Glutamatergic neuron (in vitro differentiated cells): Measurements from ENCODE around the gene CLEC16A. TPM values are rescaled to one million over a fixed set of nuclear protein-coding genes. Genes with fewer than 3 reads are reported as not detected.

Experiments
- DNase-seq: peaks from one replicate; pipeline ENCODE4 v3.0.0; 2022
- H3K27ac Mint-ChIP-seq: one replicate; pipeline ENCODE4 v1.8.0; 2020; ENCODE audit warnings: mild to moderate bottlenecking, mixed read lengths, inconsistent platforms; ENCODE audit not compliant: unreplicated experiment
- H3K27me3 Mint-ChIP-seq: one replicate; pipeline ENCODE4 v1.8.0; 2020; ENCODE audit warnings: mild to moderate bottlenecking, moderate library complexity, mixed read lengths, inconsistent platforms; ENCODE audit not compliant: unreplicated experiment
- H3K36me3 Mint-ChIP-seq: one replicate; pipeline ENCODE4 v1.8.0; 2020; ENCODE audit warnings: mild to moderate bottlenecking, mixed read lengths, inconsistent platforms; ENCODE audit not compliant: unreplicated experiment
- H3K4me1 Mint-ChIP-seq: one replicate; pipeline ENCODE4 v1.8.0; 2020; ENCODE audit warnings: mild to moderate bottlenecking, low read depth, mixed read lengths, inconsistent platforms; ENCODE audit not compliant: unreplicated experiment
- H3K4me3 Mint-ChIP-seq: one replicate; pipeline ENCODE4 v1.8.0; 2020; ENCODE audit warnings: mild to moderate bottlenecking, mixed read lengths, inconsistent platforms; ENCODE audit not compliant: unreplicated experiment
- H3K9me3 Mint-ChIP-seq: one replicate; pipeline ENCODE4 v1.8.0; 2020; ENCODE audit warnings: mild to moderate bottlenecking, moderate library complexity, mixed read lengths, inconsistent platforms; ENCODE audit not compliant: unreplicated experiment
- total RNA-seq: library from RNA; stranded (reverse); fragmentation: NEBNext Ultra II Directional; extraction: Animal tissue kit (Norgen Biotek cat#: 25700); gene quantifications from one replicate; pipeline ENCODE4 v1.2.1, GENCODE V29; 2021; ENCODE audit not compliant: unreplicated experiment
- TF ChIP-seq, protein P1 (sequence below): fragments of 200-600 bp; sonication (generic); IDR thresholded peaks from one replicate; pipeline ENCODE4 v1.5.0; 2021; ENCODE audit not compliant: partially characterized antibody, unreplicated experiment

Gene CLEC16A
- total RNA-seq, 1 donor from 2014 or later = 43.0 TPM

GRCh38 chr16:11203111-11203623 is 258.8 kb downstream of the CLEC16A start:
- DNase-seq = no peak
- Mint-ChIP-seq H3K27ac (no peak overlapping the region), H3K36me3 (no peaks in the 10 kb centered on the region), H3K9me3 (peaks cover 3% of the 10 kb centered on the region), H3K4me1 (peaks cover 39% of the 10 kb centered on the region), H3K27me3 (peaks cover 13% of the 10 kb centered on the region), H3K4me3 (no peak overlapping the region)
- TF ChIP-seq, protein P1, sequence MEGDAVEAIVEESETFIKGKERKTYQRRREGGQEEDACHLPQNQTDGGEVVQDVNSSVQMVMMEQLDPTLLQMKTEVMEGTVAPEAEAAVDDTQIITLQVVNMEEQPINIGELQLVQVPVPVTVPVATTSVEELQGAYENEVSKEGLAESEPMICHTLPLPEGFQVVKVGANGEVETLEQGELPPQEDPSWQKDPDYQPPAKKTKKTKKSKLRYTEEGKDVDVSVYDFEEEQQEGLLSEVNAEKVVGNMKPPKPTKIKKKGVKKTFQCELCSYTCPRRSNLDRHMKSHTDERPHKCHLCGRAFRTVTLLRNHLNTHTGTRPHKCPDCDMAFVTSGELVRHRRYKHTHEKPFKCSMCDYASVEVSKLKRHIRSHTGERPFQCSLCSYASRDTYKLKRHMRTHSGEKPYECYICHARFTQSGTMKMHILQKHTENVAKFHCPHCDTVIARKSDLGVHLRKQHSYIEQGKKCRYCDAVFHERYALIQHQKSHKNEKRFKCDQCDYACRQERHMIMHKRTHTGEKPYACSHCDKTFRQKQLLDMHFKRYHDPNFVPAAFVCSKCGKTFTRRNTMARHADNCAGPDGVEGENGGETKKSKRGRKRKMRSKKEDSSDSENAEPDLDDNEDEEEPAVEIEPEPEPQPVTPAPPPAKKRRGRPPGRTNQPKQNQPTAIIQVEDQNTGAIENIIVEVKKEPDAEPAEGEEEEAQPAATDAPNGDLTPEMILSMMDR = no peak

GRCh38 chr16:11204513-11205047 is 260.2 kb downstream of the CLEC16A start:
- peaks cover 9% of the 10 kb centered on the region for H3K27me3 Mint-ChIP-seq
- H3K4me1 Mint-ChIP-seq = peaks cover 34% of the 10 kb centered on the region
- TF ChIP-seq, protein P1 = no peak
- no peak overlapping the region for H3K27ac Mint-ChIP-seq
- no peaks in the 10 kb centered on the region for H3K36me3 Mint-ChIP-seq
- DNase-seq = no peak
- H3K4me3 Mint-ChIP-seq = no peak overlapping the region
- H3K9me3 Mint-ChIP-seq = peaks cover 4% of the 10 kb centered on the region

DNA sequence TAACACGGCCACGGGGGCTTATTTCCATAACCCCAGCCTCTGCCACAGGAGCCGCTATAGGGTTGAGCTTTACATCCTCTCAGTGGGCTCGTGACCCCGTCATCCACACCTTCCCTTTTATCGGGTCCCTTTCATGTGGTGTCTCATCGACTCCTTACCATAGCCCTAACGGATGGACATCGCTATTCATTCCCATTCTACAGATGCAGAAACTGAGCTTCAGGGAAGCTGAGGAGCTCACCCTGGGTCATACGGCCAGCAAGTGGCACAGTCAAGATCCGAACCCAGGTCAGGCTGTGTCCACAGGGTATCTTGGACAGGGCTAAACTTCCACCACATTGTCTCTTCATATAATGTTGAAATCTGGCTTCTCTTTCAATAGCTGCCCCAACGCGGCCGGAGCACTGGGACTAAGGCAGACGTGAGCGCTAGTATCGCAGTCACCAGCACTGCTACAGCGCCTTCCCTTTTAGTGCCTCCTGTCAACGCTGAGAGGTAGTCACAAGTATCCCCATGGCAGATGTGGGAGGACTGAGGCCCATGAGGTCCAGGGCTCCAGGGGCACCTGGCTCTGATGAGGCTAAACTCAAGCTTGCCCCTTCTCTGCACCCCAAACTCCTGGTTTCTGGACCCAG is 260.8 kb downstream of the CLEC16A start:
- no peak for DNase-seq
- no peak overlapping the region for H3K4me3 Mint-ChIP-seq
- H3K27ac Mint-ChIP-seq = no peak overlapping the region
- H3K4me1 Mint-ChIP-seq = peaks cover 34% of the 10 kb centered on the region
- no peaks in the 10 kb centered on the region for H3K36me3 Mint-ChIP-seq
- TF ChIP-seq, protein P1 = no peak
- peaks cover 9% of the 10 kb centered on the region for H3K27me3 Mint-ChIP-seq
- peaks cover 6% of the 10 kb centered on the region for H3K9me3 Mint-ChIP-seq

- H3K9me3 Mint-ChIP-seq = peaks cover 7% of the 10 kb centered on the region
- H3K27ac Mint-ChIP-seq = no peak overlapping the region
- peaks cover 9% of the 10 kb centered on the region for H3K27me3 Mint-ChIP-seq
- no peaks in the 10 kb centered on the region for H3K36me3 Mint-ChIP-seq
- TF ChIP-seq, protein P1 = no peak
- DNase-seq = peak; percentile 61
- peaks cover 30% of the 10 kb centered on the region for H3K4me1 Mint-ChIP-seq
- peak overlapping the region; percentile 52 for H3K4me3 Mint-ChIP-seq
Measured at GRCh38 chr16:11205754-11206581, 261.6 kb downstream of the CLEC16A start.

DNA sequence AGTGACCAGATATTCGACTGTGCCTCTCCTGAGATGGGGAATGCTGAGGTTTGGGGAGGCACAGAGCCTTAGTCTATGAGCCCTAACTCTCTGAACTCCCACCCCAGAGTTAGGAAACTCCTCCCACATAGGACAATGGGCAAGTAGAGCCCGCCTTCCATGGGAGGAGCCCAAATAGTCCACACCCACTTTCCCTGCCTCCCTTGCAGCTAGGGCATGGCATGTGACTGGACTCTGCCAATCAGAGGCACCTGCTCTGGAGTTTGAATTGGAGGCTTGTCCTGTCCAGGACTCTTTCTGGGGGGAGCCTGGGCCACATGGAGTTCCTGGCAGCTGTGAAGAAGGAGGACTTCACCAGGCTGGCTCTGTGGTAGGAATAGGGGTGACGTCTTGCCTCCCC is 263.3 kb downstream of the CLEC16A start:
- H3K4me1 Mint-ChIP-seq = peaks cover 16% of the 10 kb centered on the region
- H3K36me3 Mint-ChIP-seq = no peaks in the 10 kb centered on the region
- peaks cover 7% of the 10 kb centered on the region for H3K9me3 Mint-ChIP-seq
- H3K27ac Mint-ChIP-seq = no peak overlapping the region
- TF ChIP-seq, protein P1 = no peak
- DNase-seq = no peak
- H3K4me3 Mint-ChIP-seq = no peak overlapping the region
- H3K27me3 Mint-ChIP-seq = peaks cover 9% of the 10 kb centered on the region
